HepG2 (cell line): ENCODE results near the gene TMEM19. TPM values are rescaled to one million over a fixed set of nuclear protein-coding genes. Genes with fewer than 3 reads are reported as not detected.

Experiments
- BORCS8-MEF2B ChIP-seq: sonication (generic); formaldehyde crosslinking; IDR thresholded peaks from 2 replicates; pipeline ENCODE4 v1.8.0; 2022; ENCODE audit warnings: mild to moderate bottlenecking, missing genetic modification reagents
- CSRNP2 ChIP-seq: sonication (generic); formaldehyde crosslinking; conservative IDR thresholded peaks from 2 replicates; pipeline ENCODE4 v1.8.0; 2022; ENCODE audit warnings: low read depth, missing genetic modification reagents
- DZIP1 ChIP-seq: sonication (generic); formaldehyde crosslinking; IDR thresholded peaks from 2 replicates; pipeline ENCODE4 v1.5.0; 2020; ENCODE audit warnings: mild to moderate bottlenecking, missing genetic modification reagents
- FOXA1 ChIP-seq, 2 experiments: fragments of 450-650 bp in 1 of 2; sonication (generic) in 1 of 2; formaldehyde crosslinking in 1 of 2; IDR thresholded peaks; 2 replicates each; pipeline versions ENCODE4 v1.4.0 to v1.6.1; 2016 to 2020; ENCODE audit warnings: missing genetic modification reagents in 1 of 2
- FOXA3 ChIP-seq: IDR thresholded peaks from 2 replicates; pipeline ENCODE4 v1.6.1; 2016; ENCODE audit warnings: missing genetic modification reagents, missing compliant biosample characterization
- HOXA7 ChIP-seq: sonication (generic); formaldehyde crosslinking; IDR thresholded peaks from 2 replicates; pipeline ENCODE4 v1.8.1; 2022; ENCODE audit warnings: mild to moderate bottlenecking, missing genetic modification reagents, moderate library complexity
- MBD4 ChIP-seq: IDR thresholded peaks from 2 replicates; pipeline ENCODE4 v1.6.1; 2012; ENCODE audit warnings: low read length, inconsistent platforms, borderline replicate concordance
- MED1 ChIP-seq: sonication (generic); formaldehyde crosslinking; IDR thresholded peaks from 2 replicates; pipeline ENCODE4 v1.4.0; 2020; ENCODE audit warnings: missing genetic modification reagents
- MEIS1 ChIP-seq: sonication (generic); formaldehyde crosslinking; IDR thresholded peaks from 2 replicates; pipeline ENCODE4 v1.9.0; 2021; ENCODE audit warnings: mild to moderate bottlenecking, missing genetic modification reagents, moderate library complexity, borderline replicate concordance
- MIXL1 ChIP-seq: IDR thresholded peaks from 2 replicates; pipeline ENCODE4 v1.6.1; 2016
- MYPOP ChIP-seq: sonication (generic); formaldehyde crosslinking; IDR thresholded peaks from 2 replicates; pipeline ENCODE4 v1.8.1; 2023; ENCODE audit warnings: mild to moderate bottlenecking, moderate library complexity, missing genetic modification reagents
- PBX2 ChIP-seq: IDR thresholded peaks from 2 replicates; pipeline ENCODE4 v1.6.1; 2016; ENCODE audit warnings: control low read depth
- POGZ ChIP-seq: sonication (generic); formaldehyde crosslinking; IDR thresholded peaks from 2 replicates; pipeline ENCODE4 v1.4.0; 2020; ENCODE audit warnings: mild to moderate bottlenecking, missing genetic modification reagents
- TAF15 ChIP-seq: fragments of 200-400 bp; formaldehyde crosslinking; IDR thresholded peaks from one replicate; pipeline ENCODE4 v1.6.1; 2018; ENCODE audit warnings: mild to moderate bottlenecking, low read depth, low read length; ENCODE audit not compliant: poor library complexity, severe bottlenecking
- THAP7 ChIP-seq: sonication (generic); formaldehyde crosslinking; IDR thresholded peaks from 2 replicates; pipeline ENCODE4 v1.8.1; 2023; ENCODE audit warnings: mild to moderate bottlenecking, missing genetic modification reagents
- ZNF296 ChIP-seq: sonication (generic); formaldehyde crosslinking; conservative IDR thresholded peaks from 2 replicates; pipeline ENCODE4 v1.5.0; 2020; ENCODE audit warnings: mild to moderate bottlenecking, missing genetic modification reagents
- ZNF451 ChIP-seq: sonication (generic); formaldehyde crosslinking; IDR thresholded peaks from 2 replicates; pipeline ENCODE4 v1.5.0; 2020; ENCODE audit warnings: mild to moderate bottlenecking, missing genetic modification reagents
- ZNF556 ChIP-seq: sonication (generic); formaldehyde crosslinking; IDR thresholded peaks from 2 replicates; pipeline ENCODE4 v1.4.0; 2020; ENCODE audit warnings: mild to moderate bottlenecking, missing genetic modification reagents, borderline replicate concordance
- ZNF557 ChIP-seq: sonication (generic); formaldehyde crosslinking; IDR thresholded peaks from 2 replicates; pipeline ENCODE4 v1.4.0; 2020; ENCODE audit warnings: missing genetic modification reagents
- ZNF589 ChIP-seq: sonication (generic); formaldehyde crosslinking; conservative IDR thresholded peaks from 2 replicates; pipeline ENCODE4 v1.8.0; 2022; ENCODE audit warnings: mild to moderate bottlenecking, moderate library complexity, missing genetic modification reagents
- ZNF607 ChIP-seq: sonication (generic); formaldehyde crosslinking; IDR thresholded peaks from 2 replicates; pipeline ENCODE4 v1.5.1; 2020; ENCODE audit warnings: missing genetic modification reagents, mild to moderate bottlenecking, borderline replicate concordance
- ZNF747 ChIP-seq: sonication (generic); formaldehyde crosslinking; IDR thresholded peaks from 2 replicates; pipeline ENCODE4 v1.8.1; 2023; ENCODE audit warnings: missing genetic modification reagents, mild to moderate bottlenecking, borderline replicate concordance
- ZNF839 ChIP-seq: sonication (generic); formaldehyde crosslinking; IDR thresholded peaks from 2 replicates; pipeline ENCODE4 v1.4.0; 2020; ENCODE audit warnings: missing genetic modification reagents, mild to moderate bottlenecking, borderline replicate concordance
- polyA plus RNA-seq, 8 experiments: library from polyadenylated mRNA; depleted of rRNA in 3 of 8; stranded (reverse) in 7 of 8; unstranded in 1 of 8; fragments of >200 nt; fragmentation: Illumina TruSeq in 4 of 8; extraction: Trizol in 4 of 8; gene quantifications; 2 replicates each; pipeline versions ENCODE4 v1.2.1 to v1.2.3, GENCODE V29; 2011 to 2016; ENCODE audit warnings: low read depth in 4 of 8, missing spikeins in 1 of 8, mixed read lengths in 1 of 8; ENCODE audit not compliant: insufficient read depth in 1 of 8
- total RNA-seq, 5 experiments: library from RNA; depleted of rRNA; stranded (reverse); fragments of >200 nt; fragmentation: Illumina TruSeq; extraction: Trizol; gene quantifications; 2 replicates each; pipeline ENCODE4 v1.2.3, GENCODE V29; 2016; ENCODE audit warnings: low read depth in 1 of 5

The TMEM19 gene
- total and polyA plus RNA-seq, 2 of the 13 experiments (the other 11 are each of a cell fraction or from before 2014, with no cell fraction given), result 16.9 to 22.5 TPM

GRCh38 chr12:71664411-71665089 lies 21.3 kb upstream of the TMEM19 start (continued):
- TF ChIP-seq HOXA7 (CRISPR knock-in tag), result peak; percentile 5; the same call in 1 of the 2 replicates
- 0 out of 2 replicates have a peak, but pooled peaks have one; percentile 41 for TF ChIP-seq BORCS8-MEF2B
- no peak for TF ChIP-seq ZNF556
- no peak for TF ChIP-seq ZNF747 (CRISPR knock-in tag)
- no peak for TF ChIP-seq ZNF296 (CRISPR knock-in tag)
- 0 out of 2 replicates have a peak, but pooled peaks have one; percentile 32 for TF ChIP-seq MBD4
- no peak for TF ChIP-seq MIXL1 (CRISPR knock-in tag)
- no peak for TF ChIP-seq DZIP1 (CRISPR knock-in tag)
- TF ChIP-seq ZNF839 (CRISPR knock-in tag), result no peak
- TF ChIP-seq FOXA1 (IDR thresholded peaks at IDR 0.05), result no peak
- 0 out of 2 replicates have a peak, but pooled peaks have one; percentile 3 for TF ChIP-seq FOXA1 (CRISPR knock-in tag; IDR thresholded peaks at IDR 0.05)
- no peak; the same call in 1 of the 2 replicates for TF ChIP-seq MYPOP (CRISPR knock-in tag)
- TF ChIP-seq FOXA3, result no peak
- TF ChIP-seq ZNF557 (CRISPR knock-in tag), result 0 out of 2 replicates have a peak, but pooled peaks have one; percentile 24
- peak; percentile 23; the same call in 1 of the 2 replicates for TF ChIP-seq ZNF589
- TF ChIP-seq ZNF607 (CRISPR knock-in tag), result peak; percentile 16; the same call in 1 of the 2 replicates
- no peak for TF ChIP-seq CSRNP2 (CRISPR knock-in tag)
- TF ChIP-seq MEIS1 (CRISPR knock-in tag), result peak; percentile 66; the same call in 1 of the 2 replicates
- no peak for TF ChIP-seq THAP7 (CRISPR knock-in tag)
- no peak for TF ChIP-seq POGZ (CRISPR knock-in tag)
- TF ChIP-seq MED1, result no peak
- no peak for TF ChIP-seq TAF15
- no peak for TF ChIP-seq PBX2 (CRISPR knock-in tag)
- peak; percentile 15; the same call in 1 of the 2 replicates for TF ChIP-seq ZNF451 (CRISPR knock-in tag)
